Sigmoid colon (tissue), 7 donors: ENCODE data around the gene HAO1. TPM values are rescaled to one million over a fixed set of nuclear protein-coding genes. Genes with fewer than 3 reads are reported as not detected.

Source experiments
- DNase-seq: peaks from one replicate; pipeline ENCODE4 v3.0.0-alpha.2; 2019
- H3K27ac ChIP-seq, 4 donors: fragments of 200-600 bp; sonication (generic); one replicate each; pipeline ENCODE4 v1.5.1; 2016 to 2019; ENCODE audit warnings: mild to moderate bottlenecking in 1 of 4
- H3K27me3 ChIP-seq, 3 donors: fragments of 200-600 bp; sonication (generic); one replicate each; pipeline ENCODE4 v1.5.1; 2019; ENCODE audit warnings: mild to moderate bottlenecking in 1 of 3
- H3K36me3 ChIP-seq, 4 donors: fragments of 200-600 bp; sonication (generic); one replicate each; pipeline ENCODE4 v1.5.1; 2016 to 2019
- H3K4me1 ChIP-seq, 4 donors: fragments of 200-600 bp; sonication (generic); one replicate each; pipeline ENCODE4 v1.5.1; 2017 to 2019
- H3K4me3 ChIP-seq, 4 donors: fragments of 200-600 bp; sonication (generic); one replicate each; pipeline ENCODE4 v1.5.1; 2017 to 2019; ENCODE audit warnings: mild to moderate bottlenecking in 2 of 4, moderate library complexity in 1 of 4
- H3K9me3 ChIP-seq, 4 donors: fragments of 200-600 bp in 3 of 4; sonication (generic) in 3 of 4; one replicate each; pipeline versions ENCODE4 v1.5.1 to v1.6.1; 2013 to 2019
- CTCF ChIP-seq, 4 experiments: fragments of 450-650 bp in 3 of 4; fragments of 200-600 bp in 1 of 4; IDR thresholded peaks; one replicate each; pipeline ENCODE4 v1.5.1; 2016 to 2019; ENCODE audit warnings: antibody characterized with exemption in 4 of 4, mild to moderate bottlenecking in 3 of 4, moderate library complexity in 2 of 4
- EP300 ChIP-seq, 4 donors: sonication (generic); formaldehyde crosslinking; IDR thresholded peaks; one replicate each; pipeline ENCODE4 v1.6.1; 2017; ENCODE audit warnings: antibody characterized with exemption in 4 of 4
- POLR2A ChIP-seq, 2 donors: fragments of 450-650 bp; IDR thresholded peaks; one replicate each; pipeline ENCODE4 v1.6.1; 2016; ENCODE audit warnings: antibody characterized with exemption in 2 of 2, mild to moderate bottlenecking in 2 of 2, moderate library complexity in 2 of 2
- POLR2AphosphoS5 ChIP-seq, 4 donors: sonication (generic); formaldehyde crosslinking; IDR thresholded peaks; one replicate each; pipeline ENCODE4 v1.6.1; 2017; ENCODE audit warnings: antibody characterized with exemption in 4 of 4
- WGBS, 2 donors: extraction: QIAGEN DNeasy Blood & Tissue Kit; methylation state at CpG; one replicate each; pipeline ENCODE4 v1.1.7; 2013; 5-methylcytosine and 5-hydroxymethylcytosine counted together
- intact Hi-C: fragments of 100-400 bp; cut with DNase I; formaldehyde crosslinking; loops from one replicate; pipeline ENCODE4 v1.15.1; 2023
- polyA plus RNA-seq, 3 donors: library from polyadenylated mRNA; stranded (reverse); fragments of 200-250 nt; gene quantifications; one replicate each; pipeline ENCODE4 v1.2.3, GENCODE V29; 2013
- total RNA-seq, 4 donors: library from RNA; depleted of rRNA; stranded (reverse); fragments of >200 nt; gene quantifications; one replicate each; pipeline ENCODE4 v1.1.0, GENCODE V29; 2016
- donor health status: healthy with polysubstance abuse.
- donor health status: Bipolar disorder and iron deficiency.
- donor health status: healthy.

Gene HAO1
- total and polyA plus RNA-seq, 7 donors: not detected

- Histone ChIP-seq H3K36me3 (no peaks in the 10 kb centered on the region), H3K27ac (peak overlapping the region in 1 of 4 donors; percentile 9), H3K4me3 (no peak overlapping the region), H3K27me3 (no peaks in the 10 kb centered on the region), H3K9me3 (no peaks in the 10 kb centered on the region), H3K4me1 (peaks cover 0 to 10% (median 8%) of the 10 kb centered on the region in 4 donors)
- intact Hi-C loops: loop anchor here (10.0 kb wide), 1 partner anchor 1160 kb away; the partner anchor contains the start of gene BMP2
- TF ChIP-seq EP300 (IDR thresholded peaks at IDR 0.05) (no peak), POLR2AphosphoS5 (IDR thresholded peaks at IDR 0.05) (peak in 2 of 4 donors; percentile 23 to 41)
- DNase-seq: no peak
- 46 to 75% methylated on average over 3 of the region's 3 CpGs for WGBS, 2 donors
These were observed 15.6 kb downstream of the HAO1 start for GRCh38 chr20:7924692-7925091.

- 80 to 98% methylated on average over 1 of the region's 1 CpG for WGBS, 2 donors
- H3K4me1 ChIP-seq: peaks cover 0 to 15% (median 8%) of the 10 kb centered on the region in 4 donors
- H3K36me3 ChIP-seq: no peaks in the 10 kb centered on the region
- TF ChIP-seq EP300 (IDR thresholded peaks at IDR 0.05) (no peak), POLR2AphosphoS5 (IDR thresholded peaks at IDR 0.05) (no peak), POLR2A (IDR thresholded peaks at IDR 0.05) (no peak), CTCF (IDR thresholded peaks at IDR 0.05) (no peak)
- intact Hi-C loops: no loop called here
- H3K27me3 ChIP-seq: no peaks in the 10 kb centered on the region
- H3K9me3 ChIP-seq: no peaks in the 10 kb centered on the region
- H3K27ac ChIP-seq: no peak overlapping the region
- no peak overlapping the region for H3K4me3 ChIP-seq
- no peak for DNase-seq
These were observed 23.6 kb downstream of the HAO1 start for GRCh38 chr20:7916648-7917047.

GRCh38 chr20:7912551-7912950 lies 27.7 kb downstream of the HAO1 start:
- H3K27me3 ChIP-seq: no peaks in the 10 kb centered on the region
- H3K4me1 ChIP-seq: peaks cover 0 to 19% (median 10%) of the 10 kb centered on the region in 4 donors
- 63 to 72% methylated on average over 3 of the region's 3 CpGs for WGBS, 2 donors
- no peak overlapping the region for H3K4me3 ChIP-seq
- H3K27ac ChIP-seq: peak overlapping the region in 2 of 4 donors; percentile 21 to 44
- intact Hi-C loops: no loop called here
- TF ChIP-seq POLR2A (IDR thresholded peaks at IDR 0.05) (no peak), POLR2AphosphoS5 (IDR thresholded peaks at IDR 0.05) (peak in 2 of 4 donors; percentile 48 to 55), CTCF (IDR thresholded peaks at IDR 0.05) (no peak), EP300 (IDR thresholded peaks at IDR 0.05) (peak in 1 of 4 donors; percentile 49)
- no peak for DNase-seq
- H3K36me3 ChIP-seq: no peaks in the 10 kb centered on the region
- H3K9me3 ChIP-seq: no peaks in the 10 kb centered on the region

GRCh38 chr20:7911586-7912330 lies 28.5 kb downstream of the HAO1 start:
- 85 to 86% methylated on average over 10 of the region's 10 CpGs for WGBS, 2 donors
- Histone ChIP-seq H3K9me3 (no peaks in the 10 kb centered on the region), H3K27ac (peak overlapping the region in 2 of 4 donors; percentile 21 to 44), H3K27me3 (no peaks in the 10 kb centered on the region), H3K4me3 (no peak overlapping the region), H3K4me1 (peaks cover 0 to 19% (median 10%) of the 10 kb centered on the region in 4 donors), H3K36me3 (no peaks in the 10 kb centered on the region)
- DNase-seq: no peak
- no peak for TF ChIP-seq POLR2A (IDR thresholded peaks at IDR 0.05)
- TF ChIP-seq POLR2AphosphoS5 (IDR thresholded peaks at IDR 0.05): no peak
- no peak for TF ChIP-seq EP300 (IDR thresholded peaks at IDR 0.05)
- no peak for TF ChIP-seq CTCF (IDR thresholded peaks at IDR 0.05)
- intact Hi-C loops: no loop called here

- DNase-seq: no peak
These were observed 31.4 kb downstream of the HAO1 start for GRCh38 chr20:7908905-7909304.

More at GRCh38 chr20:7908905-7909304, 31.4 kb downstream of the HAO1 start:
- Histone ChIP-seq H3K36me3 (no peaks in the 10 kb centered on the region), H3K4me1 (peaks cover 0 to 19% (median 10%) of the 10 kb centered on the region in 4 donors), H3K9me3 (no peaks in the 10 kb centered on the region), H3K27me3 (no peaks in the 10 kb centered on the region), H3K4me3 (no peak overlapping the region), H3K27ac (no peak overlapping the region)
- no peak for TF ChIP-seq POLR2AphosphoS5 (IDR thresholded peaks at IDR 0.05)
- TF ChIP-seq POLR2A (IDR thresholded peaks at IDR 0.05): no peak
- 74 to 81% methylated on average over 4 of the region's 4 CpGs for WGBS, 2 donors
- intact Hi-C loops: no loop called here
